ENCODE results near the gene TMEM161A. TPM values are rescaled to one million over a fixed set of nuclear protein-coding genes. Genes with fewer than 3 reads are reported as not detected.
A peak's percentile ranks its signal among the peaks of the same experiment; 100 is the strongest.

TMEM161A gene
- total and polyA plus RNA-seq, 2 experiments from 2014 or later: 38.9 to 59.5 TPM

DNA sequence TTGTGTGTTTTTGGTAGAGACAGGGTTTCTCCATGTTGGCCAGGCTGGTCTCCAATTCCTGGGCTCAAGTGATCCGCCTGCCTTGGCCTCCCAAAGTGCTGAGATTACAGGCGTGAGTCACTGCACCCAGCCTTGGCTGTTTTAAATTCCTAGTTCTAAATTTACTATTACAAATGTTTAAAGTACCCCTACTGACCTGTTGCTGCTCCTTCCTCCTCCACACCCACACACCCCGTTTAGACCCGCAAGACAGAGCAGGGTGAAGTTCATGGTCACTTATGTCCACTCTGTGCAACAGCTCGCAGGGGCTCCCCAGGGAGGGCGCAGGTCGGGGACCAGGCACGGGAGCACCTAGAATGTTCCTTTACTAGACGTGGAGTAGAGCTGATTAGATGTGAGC lies 28.7 kb downstream of the TMEM161A start:
- Mint-ChIP-seq H3K36me3 (ENCODE audit: low read depth) (peaks cover 4% of the 10 kb centered on the region; the same call in 2 of the 3 replicates), H3K27ac (no peak overlapping the region), H3K4me1 (peaks cover 42% of the 10 kb centered on the region), H3K27me3 (ENCODE audit: insufficient read depth, low read depth, poor library complexity) (peaks cover 40% of the 10 kb centered on the region), H3K9me3 (no peaks in the 10 kb centered on the region), H3K4me3 (no peak overlapping the region)
- no peak overlapping the region for H2AFZ ChIP-seq
- ATAC-seq (no peak), DNase-seq (ENCODE audit: low spot score) (no peak)
- peaks cover 6% of the 10 kb centered on the region; the same call in 1 of the 2 replicates for H3K27me3 ChIP-seq (ENCODE audit: insufficient read depth)
- no peak overlapping the region for H3K4me3 ChIP-seq
- no peaks in the 10 kb centered on the region for H4K20me1 ChIP-seq (replicated peaks; ENCODE audit: insufficient read depth)
- no peak overlapping the region for H3K4me2 ChIP-seq
- H3F3A ChIP-seq (replicated peaks; ENCODE audit: low read depth): peaks cover 23% of the 10 kb centered on the region; the same call in 1 of the 2 replicates
- H3K36me3 ChIP-seq (ENCODE audit: insufficient read depth): no peaks in the 10 kb centered on the region
- H3K79me2 ChIP-seq (replicated peaks; ENCODE audit: insufficient read depth): no peaks in the 10 kb centered on the region
- no peak overlapping the region for H3K27ac ChIP-seq (ENCODE audit: low read depth)
- TF ChIP-seq JUNB (IDR thresholded peaks at IDR 0.05; ENCODE audit: unreplicated experiment) (no peak), EZH2phosphoT487 (IDR thresholded peaks at IDR 0.05; ENCODE audit: unreplicated experiment) (no peak)
- TF ChIP-seq, protein P1, sequence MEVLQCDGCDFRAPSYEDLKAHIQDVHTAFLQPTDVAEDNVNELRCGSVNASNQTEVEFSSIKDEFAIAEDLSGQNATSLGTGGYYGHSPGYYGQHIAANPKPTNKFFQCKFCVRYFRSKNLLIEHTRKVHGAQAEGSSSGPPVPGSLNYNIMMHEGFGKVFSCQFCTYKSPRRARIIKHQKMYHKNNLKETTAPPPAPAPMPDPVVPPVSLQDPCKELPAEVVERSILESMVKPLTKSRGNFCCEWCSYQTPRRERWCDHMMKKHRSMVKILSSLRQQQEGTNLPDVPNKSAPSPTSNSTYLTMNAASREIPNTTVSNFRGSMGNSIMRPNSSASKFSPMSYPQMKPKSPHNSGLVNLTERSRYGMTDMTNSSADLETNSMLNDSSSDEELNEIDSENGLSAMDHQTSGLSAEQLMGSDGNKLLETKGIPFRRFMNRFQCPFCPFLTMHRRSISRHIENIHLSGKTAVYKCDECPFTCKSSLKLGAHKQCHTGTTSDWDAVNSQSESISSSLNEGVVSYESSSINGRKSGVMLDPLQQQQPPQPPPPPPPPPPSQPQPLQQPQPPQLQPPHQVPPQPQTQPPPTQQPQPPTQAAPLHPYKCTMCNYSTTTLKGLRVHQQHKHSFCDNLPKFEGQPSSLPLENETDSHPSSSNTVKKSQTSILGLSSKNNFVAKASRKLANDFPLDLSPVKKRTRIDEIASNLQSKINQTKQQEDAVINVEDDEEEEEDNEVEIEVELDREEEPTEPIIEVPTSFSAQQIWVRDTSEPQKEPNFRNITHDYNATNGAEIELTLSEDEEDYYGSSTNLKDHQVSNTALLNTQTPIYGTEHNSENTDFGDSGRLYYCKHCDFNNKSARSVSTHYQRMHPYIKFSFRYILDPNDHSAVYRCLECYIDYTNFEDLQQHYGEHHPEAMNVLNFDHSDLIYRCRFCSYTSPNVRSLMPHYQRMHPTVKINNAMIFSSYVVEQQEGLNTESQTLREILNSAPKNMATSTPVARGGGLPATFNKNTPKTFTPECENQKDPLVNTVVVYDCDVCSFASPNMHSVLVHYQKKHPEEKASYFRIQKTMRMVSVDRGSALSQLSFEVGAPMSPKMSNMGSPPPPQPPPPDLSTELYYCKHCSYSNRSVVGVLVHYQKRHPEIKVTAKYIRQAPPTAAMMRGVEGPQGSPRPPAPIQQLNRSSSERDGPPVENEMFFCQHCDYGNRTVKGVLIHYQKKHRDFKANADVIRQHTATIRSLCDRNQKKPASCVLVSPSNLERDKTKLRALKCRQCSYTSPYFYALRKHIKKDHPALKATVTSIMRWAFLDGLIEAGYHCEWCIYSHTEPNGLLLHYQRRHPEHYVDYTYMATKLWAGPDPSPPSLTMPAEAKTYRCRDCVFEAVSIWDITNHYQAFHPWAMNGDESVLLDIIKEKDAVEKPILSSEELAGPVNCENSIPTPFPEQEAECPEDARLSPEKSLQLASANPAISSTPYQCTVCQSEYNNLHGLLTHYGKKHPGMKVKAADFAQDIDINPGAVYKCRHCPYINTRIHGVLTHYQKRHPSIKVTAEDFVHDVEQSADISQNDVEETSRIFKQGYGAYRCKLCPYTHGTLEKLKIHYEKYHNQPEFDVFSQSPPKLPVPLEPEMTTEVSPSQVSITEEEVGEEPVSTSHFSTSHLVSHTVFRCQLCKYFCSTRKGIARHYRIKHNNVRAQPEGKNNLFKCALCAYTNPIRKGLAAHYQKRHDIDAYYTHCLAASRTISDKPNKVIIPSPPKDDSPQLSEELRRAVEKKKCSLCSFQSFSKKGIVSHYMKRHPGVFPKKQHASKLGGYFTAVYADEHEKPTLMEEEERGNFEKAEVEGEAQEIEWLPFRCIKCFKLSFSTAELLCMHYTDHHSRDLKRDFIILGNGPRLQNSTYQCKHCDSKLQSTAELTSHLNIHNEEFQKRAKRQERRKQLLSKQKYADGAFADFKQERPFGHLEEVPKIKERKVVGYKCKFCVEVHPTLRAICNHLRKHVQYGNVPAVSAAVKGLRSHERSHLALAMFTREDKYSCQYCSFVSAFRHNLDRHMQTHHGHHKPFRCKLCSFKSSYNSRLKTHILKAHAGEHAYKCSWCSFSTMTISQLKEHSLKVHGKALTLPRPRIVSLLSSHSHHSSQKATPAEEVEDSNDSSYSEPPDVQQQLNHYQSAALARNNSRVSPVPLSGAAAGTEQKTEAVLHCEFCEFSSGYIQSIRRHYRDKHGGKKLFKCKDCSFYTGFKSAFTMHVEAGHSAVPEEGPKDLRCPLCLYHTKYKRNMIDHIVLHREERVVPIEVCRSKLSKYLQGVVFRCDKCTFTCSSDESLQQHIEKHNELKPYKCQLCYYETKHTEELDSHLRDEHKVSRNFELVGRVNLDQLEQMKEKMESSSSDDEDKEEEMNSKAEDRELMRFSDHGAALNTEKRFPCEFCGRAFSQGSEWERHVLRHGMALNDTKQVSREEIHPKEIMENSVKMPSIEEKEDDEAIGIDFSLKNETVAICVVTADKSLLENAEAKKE (CRISPR knock-in tag; IDR thresholded peaks at IDR 0.05): no peak
- H3K9me2 ChIP-seq (ENCODE audit: insufficient read depth): no peaks in the 10 kb centered on the region
- peaks cover 31% of the 10 kb centered on the region for H3K4me1 ChIP-seq (ENCODE audit: insufficient read depth)

DNA sequence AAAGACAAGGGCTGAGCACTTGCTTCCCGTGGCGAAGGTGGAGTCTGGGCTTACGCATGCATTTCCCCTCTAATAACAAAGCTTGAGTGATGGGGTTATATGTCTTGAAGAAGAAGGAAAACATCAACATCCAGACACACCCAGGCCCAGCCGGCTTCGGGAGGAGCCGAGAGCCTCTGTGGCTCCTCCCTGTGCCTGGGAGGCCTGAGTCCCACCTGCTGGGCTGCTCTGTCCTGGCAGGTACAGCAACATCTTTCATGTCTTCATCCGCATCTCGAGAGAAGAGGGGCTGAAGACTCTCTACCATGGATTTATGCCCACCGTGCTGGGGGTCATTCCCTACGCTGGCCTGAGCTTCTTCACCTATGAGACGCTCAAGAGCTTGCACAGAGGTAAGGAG lies 30.6 kb downstream of the TMEM161A start:
- no peak overlapping the region for H3K27ac ChIP-seq (ENCODE audit: low read depth)
- no peaks in the 10 kb centered on the region for H3K36me3 ChIP-seq (ENCODE audit: insufficient read depth)
- H3K4me3 Mint-ChIP-seq: no peak overlapping the region; the same call in 2 of the 3 replicates
- H3K27me3 Mint-ChIP-seq (ENCODE audit: insufficient read depth, low read depth, poor library complexity): peaks cover 35% of the 10 kb centered on the region
- ATAC-seq (no peak), DNase-seq (ENCODE audit: low spot score) (peak; percentile 52)
- peaks cover 23% of the 10 kb centered on the region; the same call in 1 of the 2 replicates for H3F3A ChIP-seq (replicated peaks; ENCODE audit: low read depth)
- no peak overlapping the region for H2AFZ ChIP-seq
- H3K4me2 ChIP-seq: no peak overlapping the region
- H3K27ac Mint-ChIP-seq: no peak overlapping the region
- H4K20me1 ChIP-seq (replicated peaks; ENCODE audit: insufficient read depth): no peaks in the 10 kb centered on the region; the same call in 1 of the 2 replicates
- peaks cover 35% of the 10 kb centered on the region for H3K4me1 Mint-ChIP-seq
- peaks cover 26% of the 10 kb centered on the region for H3K4me1 ChIP-seq (ENCODE audit: insufficient read depth)
- H3K36me3 Mint-ChIP-seq (ENCODE audit: low read depth): peaks cover 7% of the 10 kb centered on the region; the same call in 2 of the 3 replicates
- no peak for TF ChIP-seq NANOG (IDR thresholded peaks at IDR 0.05; ENCODE audit: borderline replicate concordance)
- TF ChIP-seq, protein P2, sequence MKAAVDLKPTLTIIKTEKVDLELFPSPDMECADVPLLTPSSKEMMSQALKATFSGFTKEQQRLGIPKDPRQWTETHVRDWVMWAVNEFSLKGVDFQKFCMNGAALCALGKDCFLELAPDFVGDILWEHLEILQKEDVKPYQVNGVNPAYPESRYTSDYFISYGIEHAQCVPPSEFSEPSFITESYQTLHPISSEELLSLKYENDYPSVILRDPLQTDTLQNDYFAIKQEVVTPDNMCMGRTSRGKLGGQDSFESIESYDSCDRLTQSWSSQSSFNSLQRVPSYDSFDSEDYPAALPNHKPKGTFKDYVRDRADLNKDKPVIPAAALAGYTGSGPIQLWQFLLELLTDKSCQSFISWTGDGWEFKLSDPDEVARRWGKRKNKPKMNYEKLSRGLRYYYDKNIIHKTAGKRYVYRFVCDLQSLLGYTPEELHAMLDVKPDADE (IDR thresholded peaks at IDR 0.05): no peak
- TF ChIP-seq, protein P1 (CRISPR knock-in tag; IDR thresholded peaks at IDR 0.05): no peak
- H3K4me3 ChIP-seq: no peak overlapping the region
- H3K9me2 ChIP-seq (ENCODE audit: insufficient read depth): no peaks in the 10 kb centered on the region
- H3K79me2 ChIP-seq (replicated peaks; ENCODE audit: insufficient read depth): no peaks in the 10 kb centered on the region
- peaks cover 6% of the 10 kb centered on the region; the same call in 1 of the 2 replicates for H3K27me3 ChIP-seq (ENCODE audit: insufficient read depth)
- no peaks in the 10 kb centered on the region for H3K9me3 Mint-ChIP-seq

Data from GM23338 (cell line).